H1 (cell line): ENCODE data around the gene DRD2. TPM values are rescaled to one million over a fixed set of nuclear protein-coding genes. Genes with fewer than 3 reads are reported as not detected.

Experiments
- HDAC2 ChIP-seq, 2 experiments: fragments of 300-600 bp in 1 of 2; sonication (generic) in 1 of 2; IDR thresholded peaks; 2 replicates each; pipeline ENCODE4 v1.6.1; 2011 to 2012; ENCODE audit warnings: low read depth in 2 of 2, low read length in 2 of 2, mild to moderate bottlenecking in 2 of 2, moderate library complexity in 2 of 2, borderline replicate concordance in 1 of 2, inconsistent platforms in 1 of 2
- NANOG ChIP-seq: IDR thresholded peaks from 2 replicates; pipeline ENCODE4 v1.6.1; 2011; ENCODE audit warnings: low read length, low read depth, mild to moderate bottlenecking, inconsistent platforms; ENCODE audit not compliant: insufficient read depth, poor library complexity, severe bottlenecking
- POLR2AphosphoS5 ChIP-seq: IDR thresholded peaks from 2 replicates; pipeline ENCODE4 v1.6.1; 2011; ENCODE audit warnings: low read depth, low read length
- SP2 ChIP-seq: IDR thresholded peaks from 2 replicates; pipeline ENCODE4 v1.6.1; 2012; ENCODE audit warnings: mild to moderate bottlenecking, low read length, inconsistent platforms
- polyA plus RNA-seq, 7 experiments: library from polyadenylated mRNA; depleted of rRNA in 3 of 7; stranded (reverse) in 5 of 7; unstranded in 2 of 7; fragments of >200 nt in 5 of 7; fragments of 200-250 nt in 2 of 7; gene quantifications; 1 replicate in 5 of 7; 2 replicates in 1 of 7; 4 replicates in 1 of 7; pipeline versions ENCODE4 v1.2.1 to v1.2.3, GENCODE V29; 2011 to 2013; ENCODE audit warnings: missing spikeins in 2 of 7, mixed read lengths in 2 of 7
- total RNA-seq: library from RNA; stranded (reverse); fragmentation: NEBNext Ultra II Directional; extraction: Animal tissue kit (Norgen Biotek cat#: 25700); gene quantifications from 2 replicates; pipeline ENCODE4 v1.2.1, GENCODE V29; 2021

The DRD2 gene
- total and polyA plus RNA-seq, 2 of the 8 experiments (the other 6 are each of a cell fraction or from before 2014, with no cell fraction given), result 0.26 to 0.41 TPM

DNA sequence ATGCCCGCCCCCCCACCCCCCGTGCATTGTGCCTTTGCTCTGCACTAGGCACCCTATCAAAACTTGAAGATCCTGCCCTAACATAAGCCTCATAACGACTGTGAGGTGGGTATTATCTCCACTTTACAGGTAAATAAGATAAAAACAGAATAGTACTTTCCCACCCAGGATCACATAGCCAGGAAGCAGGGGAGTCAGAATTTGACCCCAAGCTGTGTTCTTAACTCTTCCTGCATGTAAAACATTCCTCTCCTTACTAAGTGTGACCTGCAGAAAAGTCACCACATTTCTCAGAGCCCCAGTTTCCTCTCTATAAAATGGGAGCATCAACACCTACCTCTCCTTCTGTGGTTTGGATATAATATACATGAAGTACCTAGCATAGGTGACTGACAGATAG, 105.8 kb downstream of the DRD2 start (continued):
- TF ChIP-seq HDAC2 (IDR thresholded peaks at IDR 0.05; ENCODE audit: borderline replicate concordance in 1 of 2, low read depth in 2 of 2, low read length in 2 of 2) (no peak), POLR2AphosphoS5 (no peak), SP2 (no peak), NANOG (no peak)
